ENCODE measurements around the gene MTG1.

Gene MTG1

DNA sequence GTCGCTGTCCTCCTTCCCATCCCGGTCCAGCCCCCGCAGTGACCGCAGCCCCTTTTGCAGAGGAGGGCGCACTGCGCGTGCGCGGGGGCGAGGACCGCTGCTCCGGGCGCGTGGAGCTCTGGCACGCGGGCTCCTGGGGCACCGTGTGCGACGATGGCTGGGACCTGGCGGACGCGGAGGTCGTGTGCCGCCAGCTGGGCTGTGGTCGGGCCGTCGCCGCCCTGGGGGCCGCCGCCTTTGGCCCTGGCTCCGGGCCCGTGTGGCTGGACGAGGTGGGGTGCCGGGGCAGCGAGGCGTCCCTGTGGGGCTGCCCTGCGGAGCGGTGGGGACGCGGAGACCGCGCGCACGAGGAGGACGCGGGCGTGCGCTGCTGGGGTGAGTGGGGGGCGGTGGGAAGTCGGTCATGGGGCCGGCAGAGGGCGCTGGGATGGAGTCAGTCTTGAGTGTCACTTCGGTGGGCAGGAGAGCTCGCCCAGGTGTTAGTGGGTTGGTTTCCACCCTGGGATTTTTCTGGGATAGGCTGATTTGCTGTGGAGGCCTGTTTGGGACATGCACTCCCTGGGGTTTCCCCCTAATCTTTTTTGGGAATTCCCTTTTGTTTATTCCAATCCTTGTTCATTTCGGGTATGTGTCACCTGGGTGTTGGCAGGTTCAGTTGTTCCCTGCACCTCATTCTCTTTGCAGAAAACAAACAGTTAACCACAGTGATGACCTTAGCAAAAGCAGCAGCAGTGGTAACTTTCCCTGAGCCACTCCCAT lies 71.4 kb downstream of the MTG1 start:
- H3K27ac ChIP-seq (replicated peaks) = no peak overlapping the region
- no peak overlapping the region for H3K4me3 ChIP-seq (replicated peaks; ENCODE audit: insufficient read depth, low read length)
- no peak for TF ChIP-seq GABPA (IDR thresholded peaks at IDR 0.05; ENCODE audit: low read depth)
- TF ChIP-seq CTCF (IDR thresholded peaks at IDR 0.05; ENCODE audit: insufficient read depth, low read length) = no peak
- TF ChIP-seq POLR2AphosphoS5 (IDR thresholded peaks at IDR 0.05; ENCODE audit: low read depth) = no peak
- no peak for TF ChIP-seq SPI1 (IDR thresholded peaks at IDR 0.05; ENCODE audit: borderline replicate concordance, low read depth)
- TF ChIP-seq, protein P1, sequence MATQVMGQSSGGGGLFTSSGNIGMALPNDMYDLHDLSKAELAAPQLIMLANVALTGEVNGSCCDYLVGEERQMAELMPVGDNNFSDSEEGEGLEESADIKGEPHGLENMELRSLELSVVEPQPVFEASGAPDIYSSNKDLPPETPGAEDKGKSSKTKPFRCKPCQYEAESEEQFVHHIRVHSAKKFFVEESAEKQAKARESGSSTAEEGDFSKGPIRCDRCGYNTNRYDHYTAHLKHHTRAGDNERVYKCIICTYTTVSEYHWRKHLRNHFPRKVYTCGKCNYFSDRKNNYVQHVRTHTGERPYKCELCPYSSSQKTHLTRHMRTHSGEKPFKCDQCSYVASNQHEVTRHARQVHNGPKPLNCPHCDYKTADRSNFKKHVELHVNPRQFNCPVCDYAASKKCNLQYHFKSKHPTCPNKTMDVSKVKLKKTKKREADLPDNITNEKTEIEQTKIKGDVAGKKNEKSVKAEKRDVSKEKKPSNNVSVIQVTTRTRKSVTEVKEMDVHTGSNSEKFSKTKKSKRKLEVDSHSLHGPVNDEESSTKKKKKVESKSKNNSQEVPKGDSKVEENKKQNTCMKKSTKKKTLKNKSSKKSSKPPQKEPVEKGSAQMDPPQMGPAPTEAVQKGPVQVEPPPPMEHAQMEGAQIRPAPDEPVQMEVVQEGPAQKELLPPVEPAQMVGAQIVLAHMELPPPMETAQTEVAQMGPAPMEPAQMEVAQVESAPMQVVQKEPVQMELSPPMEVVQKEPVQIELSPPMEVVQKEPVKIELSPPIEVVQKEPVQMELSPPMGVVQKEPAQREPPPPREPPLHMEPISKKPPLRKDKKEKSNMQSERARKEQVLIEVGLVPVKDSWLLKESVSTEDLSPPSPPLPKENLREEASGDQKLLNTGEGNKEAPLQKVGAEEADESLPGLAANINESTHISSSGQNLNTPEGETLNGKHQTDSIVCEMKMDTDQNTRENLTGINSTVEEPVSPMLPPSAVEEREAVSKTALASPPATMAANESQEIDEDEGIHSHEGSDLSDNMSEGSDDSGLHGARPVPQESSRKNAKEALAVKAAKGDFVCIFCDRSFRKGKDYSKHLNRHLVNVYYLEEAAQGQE (IDR thresholded peaks at IDR 0.05; ENCODE audit: insufficient replicate concordance, low read depth) = no peak
- no peaks in the 10 kb centered on the region for H3K27me3 ChIP-seq (ENCODE audit: insufficient read depth, poor library complexity, severe bottlenecking)
- no peak for DNase-seq (ENCODE audit: low read depth in 1 of 2, low spot score in 1 of 2)

DNA sequence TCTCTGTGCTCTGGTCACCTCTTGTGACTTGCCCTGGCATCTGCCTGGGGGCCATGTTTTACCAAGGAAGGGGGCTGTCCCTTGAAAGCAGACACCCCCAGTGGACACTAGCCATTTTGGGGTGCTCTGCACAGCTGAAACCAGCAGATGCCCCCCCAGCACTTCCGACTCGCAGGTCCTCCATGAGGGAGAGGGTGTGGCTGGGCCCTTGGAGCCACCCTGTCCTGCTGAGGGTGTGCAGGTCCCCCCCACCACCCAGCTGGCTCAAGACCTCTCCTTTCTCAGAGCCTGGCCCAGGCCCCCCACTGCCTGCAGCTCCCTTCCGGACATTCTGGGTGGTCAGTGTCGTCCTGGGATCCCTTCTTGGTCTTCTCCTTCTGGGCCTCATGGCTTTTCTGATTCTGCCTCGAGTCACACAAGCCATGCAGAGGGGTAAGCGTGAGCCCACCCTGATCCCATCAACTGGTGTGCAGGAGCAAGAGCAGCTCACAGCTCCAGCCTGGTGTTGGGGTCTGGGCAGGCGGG lies 72.1 kb downstream of the MTG1 start:
- TF ChIP-seq POLR2AphosphoS5 (IDR thresholded peaks at IDR 0.05; ENCODE audit: low read depth) (no peak), SPI1 (IDR thresholded peaks at IDR 0.05; ENCODE audit: borderline replicate concordance, low read depth) (no peak), GABPA (IDR thresholded peaks at IDR 0.05; ENCODE audit: low read depth) (no peak), CTCF (IDR thresholded peaks at IDR 0.05; ENCODE audit: insufficient read depth, low read length) (no peak)
- TF ChIP-seq, protein P1 (IDR thresholded peaks at IDR 0.05; ENCODE audit: insufficient replicate concordance, low read depth) = no peak
- Histone ChIP-seq H3K4me3 (replicated peaks; ENCODE audit: insufficient read depth, low read length) (no peak overlapping the region), H3K27ac (replicated peaks) (no peak overlapping the region), H3K27me3 (ENCODE audit: insufficient read depth, poor library complexity, severe bottlenecking) (no peaks in the 10 kb centered on the region)
- no peak for DNase-seq (ENCODE audit: low read depth in 1 of 2, low spot score in 1 of 2)

GRCh38 chr10:133466683-133467275 lies 72.8 kb downstream of the MTG1 start:
- Histone ChIP-seq H3K4me3 (replicated peaks; ENCODE audit: insufficient read depth, low read length) (no peak overlapping the region), H3K27ac (replicated peaks) (no peak overlapping the region), H3K27me3 (ENCODE audit: insufficient read depth, poor library complexity, severe bottlenecking) (no peaks in the 10 kb centered on the region)
- TF ChIP-seq GABPA (IDR thresholded peaks at IDR 0.05; ENCODE audit: low read depth) (no peak), SPI1 (IDR thresholded peaks at IDR 0.05; ENCODE audit: borderline replicate concordance, low read depth) (no peak), CTCF (IDR thresholded peaks at IDR 0.05; ENCODE audit: insufficient read depth, low read length) (no peak), POLR2AphosphoS5 (IDR thresholded peaks at IDR 0.05; ENCODE audit: low read depth) (no peak)
- TF ChIP-seq, protein P1 (IDR thresholded peaks at IDR 0.05; ENCODE audit: insufficient replicate concordance, low read depth) = no peak
- DNase-seq (ENCODE audit: low read depth in 1 of 2, low spot score in 1 of 2) = no peak

All from HL-60 (cell line).